WTC11 (cell line): ENCODE data around the gene ZDHHC17. TPM values are rescaled to one million over a fixed set of nuclear protein-coding genes. Genes with fewer than 3 reads are reported as not detected.

Experiments used
- ATAC-seq: fragments of 200-7000 bp; cut with Tn5 transposase; 2 replicates; pipeline ENCODE4 v1.10.0; 2021; ENCODE audit warnings: mild to moderate bottlenecking, moderate library complexity
- CTCF ChIA-PET: fragments of 300-600 bp; sonication (Branson Sonifier 250); formaldehyde crosslinking; loops from one replicate; lab custom pipeline; 2021; ENCODE audit warnings: antibody characterized with exemption; lab: Charles Lee
- POLR2A ChIA-PET: fragments of 350-600 bp; sonication (Branson Sonifier 250); formaldehyde crosslinking; loops from one replicate; lab custom pipeline; 2021; ENCODE audit warnings: antibody characterized with exemption; lab: Charles Lee
- DNase-seq: peaks from one replicate; pipeline ENCODE4 v3.0.0; 2021; ENCODE audit warnings: low spot score
- H3K27ac Mint-ChIP-seq: 2 replicates; pipeline ENCODE4 v1.8.0; 2021; ENCODE audit warnings: mixed read lengths
- H3K27me3 Mint-ChIP-seq: 2 replicates; pipeline ENCODE4 v1.8.0; 2021; ENCODE audit warnings: low read depth, mild to moderate bottlenecking, moderate library complexity, mixed read lengths
- H3K36me3 Mint-ChIP-seq: 2 replicates; pipeline ENCODE4 v1.8.0; 2021; ENCODE audit warnings: mixed read lengths
- H3K4me1 Mint-ChIP-seq: 2 replicates; pipeline ENCODE4 v1.8.0; 2022; ENCODE audit warnings: mixed read lengths
- H3K4me3 Mint-ChIP-seq: 2 replicates; pipeline ENCODE4 v1.8.0; 2021; ENCODE audit warnings: mild to moderate bottlenecking, moderate library complexity, mixed read lengths
- H3K9me3 Mint-ChIP-seq: 2 replicates; pipeline ENCODE4 v1.8.0; 2021; ENCODE audit warnings: mixed read lengths
- CBFB ChIP-seq: sonication (generic); formaldehyde crosslinking; IDR thresholded peaks from 2 replicates; pipeline ENCODE4 v1.8.1; 2022; ENCODE audit warnings: mild to moderate bottlenecking, low read depth, missing genetic modification reagents
- ESRRA ChIP-seq: sonication (generic); formaldehyde crosslinking; IDR thresholded peaks from 2 replicates; pipeline ENCODE4 v1.8.1; 2022; ENCODE audit warnings: mild to moderate bottlenecking, missing genetic modification reagents, borderline replicate concordance
- FOXK1 ChIP-seq: sonication (generic); formaldehyde crosslinking; IDR thresholded peaks from 2 replicates; pipeline ENCODE4 v1.8.0; 2022; ENCODE audit warnings: mild to moderate bottlenecking, moderate library complexity, missing genetic modification reagents
- FOXP1 ChIP-seq: sonication (generic); formaldehyde crosslinking; IDR thresholded peaks from 2 replicates; pipeline ENCODE4 v1.8.0; 2022; ENCODE audit warnings: missing genetic modification reagents, mild to moderate bottlenecking, moderate library complexity, borderline replicate concordance
- OVOL2 ChIP-seq: fragments of 250-450 bp; sonication (Bioruptor Pico); IDR thresholded peaks from 2 replicates; pipeline ENCODE4 v1.9.0; 2021; ENCODE audit warnings: mild to moderate bottlenecking, borderline replicate concordance
- SMAD3 ChIP-seq: sonication (generic); formaldehyde crosslinking; IDR thresholded peaks from 2 replicates; pipeline ENCODE4 v1.8.0; 2022; ENCODE audit warnings: missing genetic modification reagents, mild to moderate bottlenecking, borderline replicate concordance
- ZNF138 ChIP-seq: sonication (generic); formaldehyde crosslinking; conservative IDR thresholded peaks from 2 replicates; pipeline ENCODE4 v1.8.1; 2022; ENCODE audit warnings: mild to moderate bottlenecking, moderate library complexity, missing genetic modification reagents
- ZNF232 ChIP-seq: sonication (generic); formaldehyde crosslinking; IDR thresholded peaks from 2 replicates; pipeline ENCODE4 v1.8.0; 2022; ENCODE audit warnings: mild to moderate bottlenecking, missing genetic modification reagents
- ZNF423 ChIP-seq: fragments of 250-450 bp; sonication (Bioruptor Pico); IDR thresholded peaks from 2 replicates; pipeline ENCODE4 v2.1.2; 2022; ENCODE audit warnings: mild to moderate bottlenecking, moderate library complexity
- total RNA-seq: library from RNA; stranded (reverse); gene quantifications from 3 replicates; pipeline ENCODE4 v1.2.3, GENCODE V29; 2021
- TF ChIP-seq, protein P1 (sequence below): fragments of 250-450 bp; sonication (Bioruptor Pico); IDR thresholded peaks from 2 replicates; pipeline ENCODE4 v1.9.0; 2021; ENCODE audit warnings: mild to moderate bottlenecking
- TF ChIP-seq, protein P2 (sequence below): fragments of 250-450 bp; sonication (Bioruptor Pico); IDR thresholded peaks from 2 replicates; pipeline ENCODE4 v1.9.0; 2021; ENCODE audit warnings: mild to moderate bottlenecking
- TF ChIP-seq, protein P3 (sequence below): sonication (generic); formaldehyde crosslinking; IDR thresholded peaks from 2 replicates; pipeline ENCODE4 v1.8.1; 2023; ENCODE audit warnings: mild to moderate bottlenecking, moderate library complexity, missing genetic modification reagents
- TF ChIP-seq, protein P4 (sequence below): fragments of 250-450 bp; sonication (Bioruptor Pico); IDR thresholded peaks from 2 replicates; pipeline ENCODE4 v1.8.0; 2021; ENCODE audit warnings: mild to moderate bottlenecking
- TF ChIP-seq, protein P5 (sequence below): sonication (generic); formaldehyde crosslinking; IDR thresholded peaks from 2 replicates; pipeline ENCODE4 v1.8.1; 2022; ENCODE audit warnings: low read depth, missing genetic modification reagents, borderline replicate concordance
- TF ChIP-seq, protein P6 (sequence below): sonication (generic); formaldehyde crosslinking; IDR thresholded peaks from 2 replicates; pipeline ENCODE4 v1.8.1; 2022; ENCODE audit warnings: low read depth, mild to moderate bottlenecking, moderate library complexity, missing genetic modification reagents, borderline replicate concordance
- TF ChIP-seq, protein P7 (sequence below): sonication (generic); formaldehyde crosslinking; IDR thresholded peaks from 2 replicates; pipeline ENCODE4 v1.8.0; 2022; ENCODE audit warnings: mild to moderate bottlenecking, missing genetic modification reagents
- TF ChIP-seq, protein P8 (sequence below): fragments of 250-450 bp; sonication (Bioruptor Pico); IDR thresholded peaks from 2 replicates; pipeline ENCODE4 v1.9.0; 2021; ENCODE audit warnings: mild to moderate bottlenecking, borderline replicate concordance

ZDHHC17 gene
- total RNA-seq, 1 experiment from 2014 or later = 30.7 TPM

DNA sequence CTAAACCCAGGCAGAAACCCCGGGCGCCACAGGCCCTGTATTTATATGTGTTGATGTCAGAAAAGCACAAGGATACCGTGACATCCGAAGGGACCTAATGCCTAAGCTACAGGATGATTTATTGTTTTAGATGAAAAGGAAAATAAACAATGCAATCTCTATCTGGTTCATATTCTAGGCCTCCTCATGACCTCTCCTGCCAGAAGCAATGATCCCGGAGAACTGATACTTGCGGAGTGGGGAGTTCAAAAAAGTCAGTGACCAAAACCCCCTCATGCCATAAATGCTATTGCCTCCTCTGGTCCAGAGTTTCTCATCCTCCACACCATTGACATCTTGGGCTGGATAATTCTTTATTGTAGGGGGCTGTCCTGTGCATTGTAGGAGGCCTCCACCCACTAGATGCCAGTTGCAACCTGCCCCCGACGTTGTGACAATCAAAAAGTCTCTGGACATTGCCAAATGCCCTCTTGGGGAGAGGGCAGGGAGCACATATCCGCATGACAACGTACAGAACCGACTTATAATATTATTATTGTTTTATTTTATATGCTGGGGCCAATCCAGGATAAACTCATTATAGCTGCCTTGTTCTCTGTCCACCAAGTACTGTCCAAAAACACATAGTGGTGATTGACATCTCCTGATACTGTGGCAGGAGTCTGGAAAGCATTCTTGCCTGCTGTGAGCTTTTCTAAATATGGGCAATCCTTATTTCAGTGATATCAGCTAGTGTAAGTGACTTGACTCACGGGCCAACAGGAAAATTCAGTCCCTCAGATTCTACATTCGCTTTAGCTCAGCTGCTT lies 116.0 kb downstream of the ZDHHC17 start (continued):
- TF ChIP-seq, protein P1, sequence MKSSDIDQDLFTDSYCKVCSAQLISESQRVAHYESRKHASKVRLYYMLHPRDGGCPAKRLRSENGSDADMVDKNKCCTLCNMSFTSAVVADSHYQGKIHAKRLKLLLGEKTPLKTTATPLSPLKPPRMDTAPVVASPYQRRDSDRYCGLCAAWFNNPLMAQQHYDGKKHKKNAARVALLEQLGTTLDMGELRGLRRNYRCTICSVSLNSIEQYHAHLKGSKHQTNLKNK = no peak
- no peak for TF ChIP-seq FOXP1 (CRISPR knock-in tag)

DNA sequence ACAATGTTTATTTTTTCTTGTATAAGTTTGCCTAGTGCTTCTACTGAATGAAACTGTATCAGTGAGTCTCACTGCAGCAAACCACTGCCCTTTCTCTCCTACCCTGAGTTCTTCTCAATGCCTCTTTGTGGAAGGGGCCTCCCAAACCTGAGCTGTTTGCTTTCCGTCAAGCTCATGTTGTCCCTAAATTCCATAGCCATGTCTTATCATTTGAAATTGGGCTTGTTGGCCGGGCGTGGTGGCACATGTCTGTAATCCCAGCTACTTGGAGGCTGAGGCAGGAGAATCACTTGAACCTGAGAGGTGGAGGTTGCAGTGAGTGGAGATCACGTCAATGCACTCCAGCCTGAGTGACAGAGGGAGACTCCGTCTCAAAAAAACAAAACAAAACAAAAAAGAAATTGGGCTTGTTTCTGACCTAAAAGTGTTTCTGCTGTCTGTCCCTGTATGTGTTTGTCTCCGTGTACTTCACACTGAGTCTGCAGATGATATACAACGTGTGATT lies 116.7 kb downstream of the ZDHHC17 start:
- TF ChIP-seq SMAD3 = no peak
- CTCF ChIA-PET = interaction anchor here (0.8 to 1.4 kb wide), 3 partner anchors 8 to 130 kb away, joined by 3 to 7 read pairs (median 4); no protein-coding TSS in a partner anchor

DNA sequence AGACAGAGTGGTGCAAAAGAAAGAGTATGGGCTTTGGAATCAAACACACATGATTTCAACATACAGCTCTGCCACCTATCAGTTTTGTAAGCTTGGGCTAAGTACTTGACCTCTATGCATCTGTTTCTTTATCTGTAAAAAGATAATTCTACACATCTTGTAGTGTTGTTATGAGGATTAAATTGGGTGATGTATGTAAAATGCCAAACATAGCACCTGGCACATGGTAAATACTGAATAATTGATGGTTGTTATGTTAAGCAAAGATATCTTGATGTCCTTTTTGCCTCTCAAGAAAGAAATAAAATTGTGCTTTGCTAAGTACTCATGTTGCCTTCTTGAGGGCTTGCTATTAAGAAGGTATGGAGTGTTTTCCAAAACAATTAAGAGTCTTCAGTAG lies 117.2 kb downstream of the ZDHHC17 start:
- H3K4me3 Mint-ChIP-seq = no peak overlapping the region
- no peak for ATAC-seq
- ChIA-PET POLR2A (no interaction called here), CTCF (interaction anchor here (1.2 to 1.4 kb wide), 2 partner anchors 8 to 130 kb away, joined by 3 to 7 read pairs; no protein-coding TSS in a partner anchor)
- H3K27me3 Mint-ChIP-seq = no peaks in the 10 kb centered on the region
- peaks cover 26% of the 10 kb centered on the region for H3K4me1 Mint-ChIP-seq
- no peaks in the 10 kb centered on the region for H3K9me3 Mint-ChIP-seq
- H3K36me3 Mint-ChIP-seq = no peaks in the 10 kb centered on the region
- DNase-seq = no peak
- TF ChIP-seq, protein P2, sequence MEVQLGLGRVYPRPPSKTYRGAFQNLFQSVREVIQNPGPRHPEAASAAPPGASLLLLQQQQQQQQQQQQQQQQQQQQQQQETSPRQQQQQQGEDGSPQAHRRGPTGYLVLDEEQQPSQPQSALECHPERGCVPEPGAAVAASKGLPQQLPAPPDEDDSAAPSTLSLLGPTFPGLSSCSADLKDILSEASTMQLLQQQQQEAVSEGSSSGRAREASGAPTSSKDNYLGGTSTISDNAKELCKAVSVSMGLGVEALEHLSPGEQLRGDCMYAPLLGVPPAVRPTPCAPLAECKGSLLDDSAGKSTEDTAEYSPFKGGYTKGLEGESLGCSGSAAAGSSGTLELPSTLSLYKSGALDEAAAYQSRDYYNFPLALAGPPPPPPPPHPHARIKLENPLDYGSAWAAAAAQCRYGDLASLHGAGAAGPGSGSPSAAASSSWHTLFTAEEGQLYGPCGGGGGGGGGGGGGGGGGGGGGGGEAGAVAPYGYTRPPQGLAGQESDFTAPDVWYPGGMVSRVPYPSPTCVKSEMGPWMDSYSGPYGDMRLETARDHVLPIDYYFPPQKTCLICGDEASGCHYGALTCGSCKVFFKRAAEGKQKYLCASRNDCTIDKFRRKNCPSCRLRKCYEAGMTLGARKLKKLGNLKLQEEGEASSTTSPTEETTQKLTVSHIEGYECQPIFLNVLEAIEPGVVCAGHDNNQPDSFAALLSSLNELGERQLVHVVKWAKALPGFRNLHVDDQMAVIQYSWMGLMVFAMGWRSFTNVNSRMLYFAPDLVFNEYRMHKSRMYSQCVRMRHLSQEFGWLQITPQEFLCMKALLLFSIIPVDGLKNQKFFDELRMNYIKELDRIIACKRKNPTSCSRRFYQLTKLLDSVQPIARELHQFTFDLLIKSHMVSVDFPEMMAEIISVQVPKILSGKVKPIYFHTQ (CRISPR knock-in tag) = no peak
- no peak for TF ChIP-seq CBFB (CRISPR knock-in tag)
- TF ChIP-seq, protein P3, sequence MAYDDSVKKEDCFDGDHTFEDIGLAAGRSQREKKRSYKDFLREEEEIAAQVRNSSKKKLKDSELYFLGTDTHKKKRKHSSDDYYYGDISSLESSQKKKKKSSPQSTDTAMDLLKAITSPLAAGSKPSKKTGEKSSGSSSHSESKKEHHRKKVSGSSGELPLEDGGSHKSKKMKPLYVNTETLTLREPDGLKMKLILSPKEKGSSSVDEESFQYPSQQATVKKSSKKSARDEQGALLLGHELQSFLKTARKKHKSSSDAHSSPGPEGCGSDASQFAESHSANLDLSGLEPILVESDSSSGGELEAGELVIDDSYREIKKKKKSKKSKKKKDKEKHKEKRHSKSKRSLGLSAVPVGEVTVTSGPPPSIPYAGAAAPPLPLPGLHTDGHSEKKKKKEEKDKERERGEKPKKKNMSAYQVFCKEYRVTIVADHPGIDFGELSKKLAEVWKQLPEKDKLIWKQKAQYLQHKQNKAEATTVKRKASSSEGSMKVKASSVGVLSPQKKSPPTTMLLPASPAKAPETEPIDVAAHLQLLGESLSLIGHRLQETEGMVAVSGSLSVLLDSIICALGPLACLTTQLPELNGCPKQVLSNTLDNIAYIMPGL (CRISPR knock-in tag) = no peak
- TF ChIP-seq, protein P4, sequence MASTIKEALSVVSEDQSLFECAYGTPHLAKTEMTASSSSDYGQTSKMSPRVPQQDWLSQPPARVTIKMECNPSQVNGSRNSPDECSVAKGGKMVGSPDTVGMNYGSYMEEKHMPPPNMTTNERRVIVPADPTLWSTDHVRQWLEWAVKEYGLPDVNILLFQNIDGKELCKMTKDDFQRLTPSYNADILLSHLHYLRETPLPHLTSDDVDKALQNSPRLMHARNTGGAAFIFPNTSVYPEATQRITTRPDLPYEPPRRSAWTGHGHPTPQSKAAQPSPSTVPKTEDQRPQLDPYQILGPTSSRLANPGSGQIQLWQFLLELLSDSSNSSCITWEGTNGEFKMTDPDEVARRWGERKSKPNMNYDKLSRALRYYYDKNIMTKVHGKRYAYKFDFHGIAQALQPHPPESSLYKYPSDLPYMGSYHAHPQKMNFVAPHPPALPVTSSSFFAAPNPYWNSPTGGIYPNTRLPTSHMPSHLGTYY = no peak
- TF ChIP-seq, protein P5, sequence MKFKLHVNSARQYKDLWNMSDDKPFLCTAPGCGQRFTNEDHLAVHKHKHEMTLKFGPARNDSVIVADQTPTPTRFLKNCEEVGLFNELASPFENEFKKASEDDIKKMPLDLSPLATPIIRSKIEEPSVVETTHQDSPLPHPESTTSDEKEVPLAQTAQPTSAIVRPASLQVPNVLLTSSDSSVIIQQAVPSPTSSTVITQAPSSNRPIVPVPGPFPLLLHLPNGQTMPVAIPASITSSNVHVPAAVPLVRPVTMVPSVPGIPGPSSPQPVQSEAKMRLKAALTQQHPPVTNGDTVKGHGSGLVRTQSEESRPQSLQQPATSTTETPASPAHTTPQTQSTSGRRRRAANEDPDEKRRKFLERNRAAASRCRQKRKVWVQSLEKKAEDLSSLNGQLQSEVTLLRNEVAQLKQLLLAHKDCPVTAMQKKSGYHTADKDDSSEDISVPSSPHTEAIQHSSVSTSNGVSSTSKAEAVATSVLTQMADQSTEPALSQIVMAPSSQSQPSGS = no peak
- TF ChIP-seq, protein P6, sequence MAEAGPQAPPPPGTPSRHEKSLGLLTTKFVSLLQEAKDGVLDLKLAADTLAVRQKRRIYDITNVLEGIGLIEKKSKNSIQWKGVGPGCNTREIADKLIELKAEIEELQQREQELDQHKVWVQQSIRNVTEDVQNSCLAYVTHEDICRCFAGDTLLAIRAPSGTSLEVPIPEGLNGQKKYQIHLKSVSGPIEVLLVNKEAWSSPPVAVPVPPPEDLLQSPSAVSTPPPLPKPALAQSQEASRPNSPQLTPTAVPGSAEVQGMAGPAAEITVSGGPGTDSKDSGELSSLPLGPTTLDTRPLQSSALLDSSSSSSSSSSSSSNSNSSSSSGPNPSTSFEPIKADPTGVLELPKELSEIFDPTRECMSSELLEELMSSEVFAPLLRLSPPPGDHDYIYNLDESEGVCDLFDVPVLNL = no peak
- TF ChIP-seq ZNF232 (CRISPR knock-in tag) = no peak
- TF ChIP-seq ESRRA = no peak
- TF ChIP-seq ZNF423 = no peak
- TF ChIP-seq FOXK1 (CRISPR knock-in tag) = no peak
- no peak for TF ChIP-seq OVOL2
- no peak for TF ChIP-seq ZNF138 (CRISPR knock-in tag)
- TF ChIP-seq, protein P7, sequence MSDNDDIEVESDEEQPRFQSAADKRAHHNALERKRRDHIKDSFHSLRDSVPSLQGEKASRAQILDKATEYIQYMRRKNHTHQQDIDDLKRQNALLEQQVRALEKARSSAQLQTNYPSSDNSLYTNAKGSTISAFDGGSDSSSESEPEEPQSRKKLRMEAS (CRISPR knock-in tag) = no peak
- TF ChIP-seq, protein P8, sequence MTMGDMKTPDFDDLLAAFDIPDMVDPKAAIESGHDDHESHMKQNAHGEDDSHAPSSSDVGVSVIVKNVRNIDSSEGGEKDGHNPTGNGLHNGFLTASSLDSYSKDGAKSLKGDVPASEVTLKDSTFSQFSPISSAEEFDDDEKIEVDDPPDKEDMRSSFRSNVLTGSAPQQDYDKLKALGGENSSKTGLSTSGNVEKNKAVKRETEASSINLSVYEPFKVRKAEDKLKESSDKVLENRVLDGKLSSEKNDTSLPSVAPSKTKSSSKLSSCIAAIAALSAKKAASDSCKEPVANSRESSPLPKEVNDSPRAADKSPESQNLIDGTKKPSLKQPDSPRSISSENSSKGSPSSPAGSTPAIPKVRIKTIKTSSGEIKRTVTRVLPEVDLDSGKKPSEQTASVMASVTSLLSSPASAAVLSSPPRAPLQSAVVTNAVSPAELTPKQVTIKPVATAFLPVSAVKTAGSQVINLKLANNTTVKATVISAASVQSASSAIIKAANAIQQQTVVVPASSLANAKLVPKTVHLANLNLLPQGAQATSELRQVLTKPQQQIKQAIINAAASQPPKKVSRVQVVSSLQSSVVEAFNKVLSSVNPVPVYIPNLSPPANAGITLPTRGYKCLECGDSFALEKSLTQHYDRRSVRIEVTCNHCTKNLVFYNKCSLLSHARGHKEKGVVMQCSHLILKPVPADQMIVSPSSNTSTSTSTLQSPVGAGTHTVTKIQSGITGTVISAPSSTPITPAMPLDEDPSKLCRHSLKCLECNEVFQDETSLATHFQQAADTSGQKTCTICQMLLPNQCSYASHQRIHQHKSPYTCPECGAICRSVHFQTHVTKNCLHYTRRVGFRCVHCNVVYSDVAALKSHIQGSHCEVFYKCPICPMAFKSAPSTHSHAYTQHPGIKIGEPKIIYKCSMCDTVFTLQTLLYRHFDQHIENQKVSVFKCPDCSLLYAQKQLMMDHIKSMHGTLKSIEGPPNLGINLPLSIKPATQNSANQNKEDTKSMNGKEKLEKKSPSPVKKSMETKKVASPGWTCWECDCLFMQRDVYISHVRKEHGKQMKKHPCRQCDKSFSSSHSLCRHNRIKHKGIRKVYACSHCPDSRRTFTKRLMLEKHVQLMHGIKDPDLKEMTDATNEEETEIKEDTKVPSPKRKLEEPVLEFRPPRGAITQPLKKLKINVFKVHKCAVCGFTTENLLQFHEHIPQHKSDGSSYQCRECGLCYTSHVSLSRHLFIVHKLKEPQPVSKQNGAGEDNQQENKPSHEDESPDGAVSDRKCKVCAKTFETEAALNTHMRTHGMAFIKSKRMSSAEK (CRISPR knock-in tag) = no peak
- H3K27ac Mint-ChIP-seq = no peak overlapping the region

More for the DNA sequence above, 116.7 kb downstream of the ZDHHC17 start:
- Mint-ChIP-seq H3K27me3 (no peaks in the 10 kb centered on the region), H3K36me3 (no peaks in the 10 kb centered on the region), H3K27ac (no peak overlapping the region), H3K4me1 (peaks cover 30% of the 10 kb centered on the region), H3K9me3 (no peaks in the 10 kb centered on the region), H3K4me3 (no peak overlapping the region)
- no peak for ATAC-seq
- POLR2A ChIA-PET = no interaction called here
- no peak for DNase-seq
